HAP-1 (cell line): ENCODE measurements around the gene ENPP7.

Experiments used
- DNase-seq, 2 experiments: peaks; one replicate each; pipeline ENCODE4 v3.0.0-alpha.2; 2016 to 2020; ENCODE audit warnings: low spot score in 2 of 2
- H3K27me3 ChIP-seq: fragments of 250-450 bp; sonication (Bioruptor Pico); 2 replicates; pipeline ENCODE4 v1.5.1; 2020; ENCODE audit warnings: low read depth, mild to moderate bottlenecking, moderate library complexity
- H3K36me3 ChIP-seq: fragments of 250-450 bp; sonication (Bioruptor Pico); replicated peaks from 2 replicates; pipeline ENCODE4 v1.5.1; 2020; ENCODE audit warnings: mild to moderate bottlenecking
- H3K4me1 ChIP-seq: fragments of 250-450 bp; sonication (Bioruptor Pico); 2 replicates; pipeline ENCODE4 v1.5.1; 2020; ENCODE audit warnings: mild to moderate bottlenecking
- H3K4me3 ChIP-seq: fragments of 250-450 bp; sonication (Bioruptor Pico); 2 replicates; pipeline ENCODE4 v1.5.1; 2020; ENCODE audit warnings: mild to moderate bottlenecking, moderate library complexity
- H3K9me3 ChIP-seq: fragments of 250-450 bp; sonication (Bioruptor Pico); 2 replicates; pipeline ENCODE4 v1.5.1; 2020; ENCODE audit warnings: mild to moderate bottlenecking, moderate library complexity
- in situ Hi-C: fragments of 300-500 bp; cut with MboI; formaldehyde crosslinking; loops from 3 replicates; pipeline ENCODE4 v1.14.3; 2020; ENCODE audit warnings: low sequenced_read_pairs, inconsistent platforms, mixed read lengths

Gene ENPP7, protein sequence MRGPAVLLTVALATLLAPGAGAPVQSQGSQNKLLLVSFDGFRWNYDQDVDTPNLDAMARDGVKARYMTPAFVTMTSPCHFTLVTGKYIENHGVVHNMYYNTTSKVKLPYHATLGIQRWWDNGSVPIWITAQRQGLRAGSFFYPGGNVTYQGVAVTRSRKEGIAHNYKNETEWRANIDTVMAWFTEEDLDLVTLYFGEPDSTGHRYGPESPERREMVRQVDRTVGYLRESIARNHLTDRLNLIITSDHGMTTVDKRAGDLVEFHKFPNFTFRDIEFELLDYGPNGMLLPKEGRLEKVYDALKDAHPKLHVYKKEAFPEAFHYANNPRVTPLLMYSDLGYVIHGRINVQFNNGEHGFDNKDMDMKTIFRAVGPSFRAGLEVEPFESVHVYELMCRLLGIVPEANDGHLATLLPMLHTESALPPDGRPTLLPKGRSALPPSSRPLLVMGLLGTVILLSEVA

DNA sequence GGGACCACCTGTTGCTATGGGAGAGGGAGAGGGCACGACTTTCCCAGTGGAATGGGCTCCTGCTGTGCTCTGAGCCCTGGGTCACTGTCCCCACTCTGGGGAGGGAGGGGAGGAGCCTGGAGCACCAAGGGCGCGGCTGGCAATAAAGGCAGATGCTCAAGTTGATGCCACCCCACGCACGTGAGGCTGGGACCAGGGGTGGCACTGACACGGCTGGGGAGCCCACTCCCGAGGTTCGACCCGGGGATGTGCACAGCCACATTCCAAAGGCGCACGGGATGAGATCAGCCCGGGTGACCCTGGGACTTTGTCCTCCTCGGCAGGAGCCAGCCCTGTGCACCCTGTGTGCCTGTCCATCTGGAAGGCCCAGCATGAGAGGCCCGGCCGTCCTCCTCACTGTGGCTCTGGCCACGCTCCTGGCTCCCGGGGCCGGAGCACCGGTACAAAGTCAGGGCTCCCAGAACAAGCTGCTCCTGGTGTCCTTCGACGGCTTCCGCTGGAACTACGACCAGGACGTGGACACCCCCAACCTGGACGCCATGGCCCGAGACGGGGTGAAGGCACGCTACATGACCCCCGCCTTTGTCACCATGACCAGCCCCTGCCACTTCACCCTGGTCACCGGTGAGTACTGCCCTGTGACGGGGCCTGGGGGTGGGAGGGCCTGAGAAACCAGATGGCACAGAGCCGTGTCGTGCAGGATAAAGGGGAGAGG lies at the start of gene ENPP7:
ENPP7 (plus strand) TSS at position 175 of the 715 bp plus-strand sequence; CDS start at position 372, 197 bp downstream.
- Histone ChIP-seq H3K36me3 (no peaks in the 10 kb centered on the region), H3K9me3 (no peaks in the 10 kb centered on the region), H3K27me3 (no peaks in the 10 kb centered on the region), H3K4me1 (no peaks in the 10 kb centered on the region; the same call in 1 of the 2 replicates), H3K4me3 (no peak within 1 kb of the TSS)
- in situ Hi-C loops, result no loop called here
- no peak for DNase-seq

DNA sequence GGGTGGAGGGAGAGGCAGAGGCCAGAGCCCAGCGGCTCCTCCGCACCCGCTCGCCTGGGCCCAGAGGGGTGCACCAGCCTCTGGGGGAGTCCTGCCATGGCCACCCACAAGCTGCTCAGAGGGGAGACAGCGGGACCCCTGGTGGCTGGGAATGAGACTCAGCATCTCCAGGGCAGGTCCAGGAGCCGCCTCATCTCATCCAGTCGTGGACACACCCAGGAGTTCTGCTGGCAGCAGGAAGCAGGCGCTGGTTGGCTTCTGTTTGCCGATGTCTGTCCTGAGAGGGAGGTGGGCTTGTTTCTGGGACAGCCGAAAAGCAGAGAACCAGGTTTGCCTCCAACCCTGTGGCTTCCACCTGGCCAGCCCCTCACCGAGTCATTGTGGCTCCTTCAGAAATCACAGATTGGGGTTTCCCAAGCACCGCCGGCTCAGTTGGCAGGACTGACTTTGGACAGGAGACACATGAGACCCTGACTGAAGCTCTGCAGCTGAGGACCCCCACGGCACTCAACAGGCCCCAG lies 49.6 kb upstream of the ENPP7 start:
- H3K4me1 ChIP-seq, result no peaks in the 10 kb centered on the region
- peaks cover 42% of the 10 kb centered on the region for H3K27me3 ChIP-seq

DNA sequence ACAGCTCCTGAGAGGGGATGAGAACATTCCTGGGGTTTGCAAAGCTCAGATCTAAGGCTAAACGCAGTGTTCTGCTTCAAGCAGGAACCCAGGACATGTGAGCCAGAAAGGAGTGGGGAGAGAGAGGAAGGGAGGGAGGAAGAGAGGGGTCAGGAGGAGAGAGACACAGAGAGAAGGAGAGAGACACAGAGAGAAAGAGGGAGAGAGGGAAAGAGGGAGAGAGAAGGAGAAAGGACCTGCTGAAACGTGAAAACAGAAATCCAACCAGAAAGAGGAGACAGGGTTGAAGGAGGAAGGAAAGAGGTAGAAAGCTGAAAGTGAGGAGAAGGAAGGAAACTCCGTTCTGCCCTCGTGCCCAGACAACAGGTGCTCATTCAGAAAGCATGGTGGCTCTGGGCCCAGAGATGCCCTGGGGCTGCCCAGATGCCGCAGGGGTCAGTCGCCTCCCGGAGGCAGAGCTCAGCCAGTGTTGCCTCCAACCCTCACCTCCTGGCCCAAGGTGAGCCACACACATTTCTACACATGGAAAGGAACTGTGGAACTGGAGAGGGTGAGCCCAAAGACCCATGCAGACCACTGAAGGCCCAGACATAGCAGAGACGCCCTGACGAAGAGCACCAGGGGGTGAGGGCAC lies 49.0 kb upstream of the ENPP7 start:
- H3K36me3 ChIP-seq, result no peaks in the 10 kb centered on the region
- no peak overlapping the region for H3K4me3 ChIP-seq
- in situ Hi-C loops, result no loop called here
- DNase-seq, result no peak
- H3K27me3 ChIP-seq, result peaks cover 41% of the 10 kb centered on the region
- H3K4me1 ChIP-seq, result no peaks in the 10 kb centered on the region
- no peaks in the 10 kb centered on the region for H3K9me3 ChIP-seq

More for the DNA sequence above, 49.6 kb upstream of the ENPP7 start:
- Histone ChIP-seq H3K4me3 (no peak overlapping the region), H3K9me3 (no peaks in the 10 kb centered on the region), H3K36me3 (no peaks in the 10 kb centered on the region)
- in situ Hi-C loops, result no loop called here
- DNase-seq, result no peak

DNA sequence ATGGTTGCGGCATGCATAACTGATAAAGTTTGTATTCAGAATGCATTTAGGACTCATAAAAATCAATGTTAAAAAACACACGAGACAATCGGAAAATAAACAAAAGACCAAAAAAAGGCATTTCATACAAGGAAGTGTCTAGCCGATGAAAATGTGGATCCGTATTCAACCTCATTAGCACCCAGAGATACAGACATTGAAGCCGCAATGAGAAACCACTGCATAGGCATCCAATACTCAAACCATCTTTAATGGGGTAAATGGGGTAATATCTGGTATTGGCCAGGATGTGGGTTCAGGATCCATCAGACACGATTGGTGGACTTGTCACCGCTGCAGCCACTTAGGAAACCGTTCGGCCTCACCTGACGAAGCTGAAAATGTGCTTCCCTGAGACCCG lies 47.4 kb upstream of the ENPP7 start:
- no peak for DNase-seq
- in situ Hi-C loops, result no loop called here
- no peaks in the 10 kb centered on the region for H3K36me3 ChIP-seq
- no peak overlapping the region for H3K4me3 ChIP-seq
- no peaks in the 10 kb centered on the region for H3K9me3 ChIP-seq
- H3K27me3 ChIP-seq, result peaks cover 44% of the 10 kb centered on the region
- H3K4me1 ChIP-seq, result no peaks in the 10 kb centered on the region

DNA sequence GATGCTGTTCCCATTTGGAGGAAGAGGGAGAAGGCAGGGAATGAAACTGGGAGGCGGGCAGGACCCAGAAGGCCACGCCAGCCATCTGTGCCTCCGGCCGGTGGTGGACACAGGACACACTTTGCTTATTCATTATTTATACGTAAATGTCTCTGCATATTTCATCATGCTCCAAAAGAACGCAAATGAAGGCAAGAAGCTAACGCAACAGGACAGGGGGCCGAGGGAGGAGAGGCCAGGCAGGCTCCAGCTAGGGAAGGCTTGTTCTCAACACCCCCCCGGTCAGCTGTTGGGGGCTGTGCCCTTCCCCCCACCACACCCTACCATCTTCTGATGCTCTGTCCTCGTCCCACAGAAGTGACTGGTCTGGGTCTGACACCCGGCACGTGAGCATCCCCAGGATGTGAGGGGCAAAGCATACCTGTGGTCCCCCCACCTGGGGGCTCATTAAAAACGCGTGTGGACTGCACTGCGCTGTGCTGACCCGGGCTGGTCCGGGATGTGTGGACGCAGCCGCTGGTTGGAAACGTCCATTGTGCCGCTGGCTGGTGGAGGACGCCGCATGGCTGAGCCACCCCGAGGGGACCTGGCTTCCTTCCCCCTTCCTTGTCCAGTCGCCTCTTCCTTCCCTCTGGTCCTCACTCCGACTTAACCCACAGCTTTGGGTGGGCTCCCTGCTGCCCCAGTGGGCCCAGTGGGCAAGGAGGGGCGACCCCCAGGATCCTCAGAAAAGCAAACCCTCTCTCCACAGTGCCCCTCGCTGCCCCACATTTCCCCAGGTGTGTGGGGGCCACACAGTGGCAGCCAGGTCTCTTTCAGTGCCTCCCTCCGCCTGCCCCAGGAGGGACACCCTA lies 46.4 kb upstream of the ENPP7 start:
- in situ Hi-C loops, result no loop called here
- H3K27me3 ChIP-seq, result peaks cover 44% of the 10 kb centered on the region
- H3K4me3 ChIP-seq, result no peak overlapping the region
- no peaks in the 10 kb centered on the region for H3K4me1 ChIP-seq
- no peak for DNase-seq
- H3K36me3 ChIP-seq, result no peaks in the 10 kb centered on the region
- H3K9me3 ChIP-seq, result no peaks in the 10 kb centered on the region

DNA sequence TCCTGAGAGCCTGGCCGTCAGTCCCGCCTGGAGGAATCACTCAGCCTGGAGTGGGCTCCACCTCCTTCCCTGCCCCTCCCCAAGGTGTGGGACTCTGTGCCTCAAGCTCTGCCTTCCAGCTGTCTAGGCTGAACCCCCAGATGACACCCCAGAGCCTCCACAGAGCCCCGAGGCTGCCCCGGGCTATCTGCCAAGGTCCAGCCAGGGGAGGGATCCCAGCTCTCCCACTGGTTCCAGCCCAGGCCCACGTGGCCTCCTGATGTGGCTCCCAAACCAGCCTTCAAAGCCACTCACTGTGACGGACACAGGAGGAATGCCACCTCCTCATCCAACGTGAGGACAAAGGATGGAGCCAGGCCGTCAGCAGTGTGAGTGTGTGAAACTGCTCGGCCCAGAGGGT lies 45.6 kb upstream of the ENPP7 start:
- in situ Hi-C loops, result no loop called here
- no peaks in the 10 kb centered on the region for H3K9me3 ChIP-seq
- H3K36me3 ChIP-seq, result no peaks in the 10 kb centered on the region
- H3K4me1 ChIP-seq, result no peaks in the 10 kb centered on the region
- no peak for DNase-seq
- H3K4me3 ChIP-seq, result no peak overlapping the region
- peaks cover 45% of the 10 kb centered on the region for H3K27me3 ChIP-seq

DNA sequence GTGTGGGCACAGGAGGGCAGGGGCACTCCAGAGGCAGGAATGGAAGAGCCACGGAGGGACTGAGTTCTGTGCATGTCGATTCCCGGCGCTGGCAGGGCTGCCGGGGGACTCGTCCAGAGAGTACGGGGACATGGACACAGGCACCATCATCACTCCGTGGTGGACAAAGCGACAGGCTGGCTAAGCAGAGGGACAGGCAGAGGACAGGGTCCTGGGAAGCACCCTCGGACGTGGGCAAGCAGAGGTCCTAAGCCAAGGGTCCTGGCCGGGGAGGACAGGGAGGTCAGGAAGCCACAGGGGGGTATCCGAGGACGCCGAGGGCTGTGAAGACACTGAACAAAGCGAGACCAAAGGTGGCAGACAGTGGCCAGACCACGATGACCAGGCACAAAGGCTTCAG lies 44.3 kb upstream of the ENPP7 start:
- no peak for DNase-seq
- no peaks in the 10 kb centered on the region for H3K36me3 ChIP-seq
- in situ Hi-C loops, result no loop called here
- no peak overlapping the region for H3K4me3 ChIP-seq
- no peaks in the 10 kb centered on the region for H3K4me1 ChIP-seq
- no peaks in the 10 kb centered on the region for H3K9me3 ChIP-seq
- peaks cover 36% of the 10 kb centered on the region for H3K27me3 ChIP-seq

DNA sequence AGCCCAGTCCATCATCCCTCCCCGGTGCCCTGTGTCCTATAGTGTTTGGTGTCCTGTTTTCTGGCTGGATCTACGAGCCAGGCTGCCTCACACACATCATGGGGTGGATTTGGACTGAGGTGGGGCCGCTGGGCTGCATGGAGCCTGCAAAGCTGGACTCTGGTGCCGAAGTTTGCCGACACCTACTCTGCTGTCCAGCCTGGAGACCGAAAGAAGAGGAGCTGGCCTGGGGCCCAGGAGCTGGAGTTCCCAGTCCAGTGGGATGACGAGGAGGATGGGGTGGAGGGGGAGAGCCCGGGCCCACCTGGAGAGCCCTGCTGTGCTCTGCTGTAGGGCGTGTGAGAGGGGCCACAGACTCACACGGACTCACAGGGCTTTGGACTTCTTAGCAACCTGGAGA lies 40.3 kb upstream of the ENPP7 start:
- no peaks in the 10 kb centered on the region for H3K9me3 ChIP-seq
- no peak overlapping the region for H3K4me3 ChIP-seq
- H3K27me3 ChIP-seq, result peaks cover 11% of the 10 kb centered on the region
- H3K36me3 ChIP-seq, result no peaks in the 10 kb centered on the region
- in situ Hi-C loops, result no loop called here
- no peaks in the 10 kb centered on the region for H3K4me1 ChIP-seq
- DNase-seq, result no peak

DNA sequence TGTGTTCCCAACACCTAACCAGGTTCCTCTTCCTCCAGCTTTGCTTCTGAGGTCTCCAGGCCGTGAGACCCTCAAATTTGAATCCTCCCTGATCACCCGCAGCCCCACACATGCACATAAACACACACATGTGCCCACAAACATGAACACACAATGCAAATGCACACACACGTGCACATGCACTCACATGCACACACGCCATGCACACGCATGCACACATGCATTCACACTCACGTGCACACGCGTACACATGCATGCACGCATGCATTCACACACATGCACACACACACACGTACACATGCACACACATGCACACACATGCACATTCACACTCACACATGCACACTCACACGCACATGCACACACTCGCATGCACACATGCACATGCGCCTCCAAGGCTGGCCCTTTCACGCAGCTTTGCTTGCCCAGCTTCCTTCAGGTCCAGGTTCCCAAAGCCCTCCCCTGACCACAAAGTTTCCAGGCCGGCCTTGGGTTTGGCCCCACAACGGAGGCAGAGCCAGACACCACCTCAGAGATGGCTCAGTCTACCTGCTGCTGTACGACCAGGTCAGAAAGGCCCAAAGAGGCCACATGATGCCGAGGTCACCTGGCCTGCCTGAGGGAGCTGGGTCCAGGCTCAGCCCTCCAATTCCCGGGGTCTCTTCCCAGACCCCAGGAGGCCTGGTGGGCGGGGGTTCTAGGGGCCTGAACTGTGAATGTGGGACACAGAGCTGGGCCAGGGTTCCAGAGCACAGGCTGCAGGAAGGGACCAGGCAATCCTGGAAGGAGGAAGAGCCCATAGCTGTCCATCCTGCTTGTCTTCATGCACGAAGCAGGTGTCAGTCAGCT lies 39.5 kb upstream of the ENPP7 start:
- in situ Hi-C loops, result no loop called here
- Histone ChIP-seq H3K4me1 (no peaks in the 10 kb centered on the region), H3K4me3 (no peak overlapping the region), H3K36me3 (no peaks in the 10 kb centered on the region), H3K27me3 (peaks cover 15% of the 10 kb centered on the region), H3K9me3 (no peaks in the 10 kb centered on the region)
- DNase-seq, result no peak

DNA sequence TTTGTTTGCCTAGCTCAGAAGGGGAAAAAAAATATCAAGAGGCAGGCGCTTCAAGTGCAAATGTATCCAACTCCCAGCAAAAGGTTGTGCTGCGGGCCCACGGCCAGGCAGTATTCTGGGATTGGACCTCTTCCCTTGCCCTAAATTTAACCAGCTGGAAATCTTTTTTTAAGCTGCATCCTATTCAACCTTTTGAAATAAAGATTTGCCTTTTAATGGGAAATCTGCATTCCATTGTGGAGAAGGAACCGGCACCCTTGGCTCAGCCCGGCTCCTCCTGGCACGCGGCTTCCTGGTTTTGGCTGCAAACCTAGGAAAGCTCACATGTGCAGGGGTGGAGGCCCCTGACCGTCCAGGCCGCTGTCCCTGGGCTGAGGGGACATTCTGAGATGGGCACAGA lies 38.8 kb upstream of the ENPP7 start:
- DNase-seq, result peak in 1 of 2 experiments; percentile 28
- Histone ChIP-seq H3K4me1 (no peaks in the 10 kb centered on the region), H3K9me3 (no peaks in the 10 kb centered on the region), H3K27me3 (peaks cover 12% of the 10 kb centered on the region), H3K4me3 (no peak overlapping the region), H3K36me3 (no peaks in the 10 kb centered on the region)
- in situ Hi-C loops, result no loop called here

DNA sequence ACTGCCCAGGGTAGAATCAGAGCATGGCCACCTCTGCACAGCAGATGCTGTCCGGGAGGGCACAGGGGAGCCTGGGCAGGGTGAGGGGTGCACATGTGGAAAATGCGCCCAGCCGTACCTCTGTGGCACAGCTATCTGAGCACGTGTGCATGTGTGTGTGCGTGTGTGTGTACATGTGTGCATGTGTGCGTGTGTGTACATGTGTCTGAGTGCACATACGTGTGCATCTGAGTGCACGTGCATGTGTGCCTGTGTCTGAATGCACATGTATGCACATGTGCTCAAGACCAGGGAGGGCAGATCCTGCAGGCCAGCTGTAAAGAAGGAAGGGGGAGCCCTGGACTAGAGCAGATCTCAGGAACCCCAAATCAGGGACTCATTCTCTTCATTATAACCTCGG lies 37.3 kb upstream of the ENPP7 start:
- H3K27me3 ChIP-seq, result peaks cover 11% of the 10 kb centered on the region

DNA sequence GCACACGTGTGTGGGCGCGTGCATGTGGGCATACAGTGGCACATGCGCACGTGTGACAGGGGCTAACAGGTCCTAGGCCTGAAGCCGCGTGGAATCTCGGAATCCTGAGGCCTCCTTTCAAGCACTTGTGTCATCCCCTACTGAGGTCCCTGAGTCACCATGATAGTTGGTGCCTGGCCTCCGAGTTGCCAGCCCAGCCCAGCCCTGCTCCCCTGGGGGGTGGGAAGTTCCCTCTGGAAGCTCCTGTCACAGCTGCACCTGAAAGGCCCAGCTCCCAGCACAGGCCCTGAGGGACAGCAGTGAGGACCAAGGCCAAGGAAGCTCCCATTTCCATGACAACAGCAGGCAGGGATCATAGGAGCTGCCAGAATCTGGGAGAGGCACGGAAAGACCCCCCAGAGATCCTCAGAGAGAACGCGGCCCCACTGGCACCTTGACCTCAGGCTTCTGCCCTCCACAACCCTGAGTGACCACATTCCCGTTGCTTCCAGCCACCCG lies 35.4 kb upstream of the ENPP7 start:
- Histone ChIP-seq H3K4me3 (no peak overlapping the region), H3K27me3 (peaks cover 7% of the 10 kb centered on the region), H3K9me3 (no peaks in the 10 kb centered on the region), H3K36me3 (no peaks in the 10 kb centered on the region), H3K4me1 (no peaks in the 10 kb centered on the region)
- in situ Hi-C loops, result no loop called here
- no peak for DNase-seq

More for the DNA sequence above, 37.3 kb upstream of the ENPP7 start:
- no peaks in the 10 kb centered on the region for H3K4me1 ChIP-seq
- H3K36me3 ChIP-seq, result no peaks in the 10 kb centered on the region
- in situ Hi-C loops, result no loop called here
- no peak for DNase-seq
- no peaks in the 10 kb centered on the region for H3K9me3 ChIP-seq
- H3K4me3 ChIP-seq, result no peak overlapping the region
